ENCODE measurements around the gene ADGRF1.

DNA sequence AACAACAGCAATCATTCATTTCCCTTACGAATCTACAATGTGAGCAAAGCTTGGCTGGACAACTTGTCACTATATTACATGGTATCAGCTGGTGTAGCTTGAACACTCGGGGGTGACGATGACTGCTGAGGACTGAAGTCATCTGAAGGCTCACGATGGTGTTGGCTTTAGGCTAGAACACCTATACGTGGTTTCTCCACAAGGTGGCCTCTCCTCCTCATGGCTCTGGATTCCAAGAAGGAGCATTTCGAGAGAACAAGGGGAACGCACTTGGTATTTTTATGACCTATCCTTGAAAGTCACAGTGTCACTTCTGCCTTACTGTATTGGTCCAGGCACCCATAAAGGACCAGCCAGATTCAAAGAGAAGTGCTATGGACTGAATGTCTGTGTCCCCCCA is 37.5 kb upstream of the ADGRF1 start:
- TF ChIP-seq, protein P1, sequence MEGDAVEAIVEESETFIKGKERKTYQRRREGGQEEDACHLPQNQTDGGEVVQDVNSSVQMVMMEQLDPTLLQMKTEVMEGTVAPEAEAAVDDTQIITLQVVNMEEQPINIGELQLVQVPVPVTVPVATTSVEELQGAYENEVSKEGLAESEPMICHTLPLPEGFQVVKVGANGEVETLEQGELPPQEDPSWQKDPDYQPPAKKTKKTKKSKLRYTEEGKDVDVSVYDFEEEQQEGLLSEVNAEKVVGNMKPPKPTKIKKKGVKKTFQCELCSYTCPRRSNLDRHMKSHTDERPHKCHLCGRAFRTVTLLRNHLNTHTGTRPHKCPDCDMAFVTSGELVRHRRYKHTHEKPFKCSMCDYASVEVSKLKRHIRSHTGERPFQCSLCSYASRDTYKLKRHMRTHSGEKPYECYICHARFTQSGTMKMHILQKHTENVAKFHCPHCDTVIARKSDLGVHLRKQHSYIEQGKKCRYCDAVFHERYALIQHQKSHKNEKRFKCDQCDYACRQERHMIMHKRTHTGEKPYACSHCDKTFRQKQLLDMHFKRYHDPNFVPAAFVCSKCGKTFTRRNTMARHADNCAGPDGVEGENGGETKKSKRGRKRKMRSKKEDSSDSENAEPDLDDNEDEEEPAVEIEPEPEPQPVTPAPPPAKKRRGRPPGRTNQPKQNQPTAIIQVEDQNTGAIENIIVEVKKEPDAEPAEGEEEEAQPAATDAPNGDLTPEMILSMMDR (IDR thresholded peaks at IDR 0.05 in 8 of 11, conservative IDR thresholded peaks at IDR 0.05 in 3 of 11) = no peak
- TF ChIP-seq POLR2AphosphoS5 (IDR thresholded peaks at IDR 0.05) (no peak), POLR2A (IDR thresholded peaks at IDR 0.05) (no peak)
